Esophagus squamous epithelium (tissue), 4 donors: ENCODE results near the gene NTF4.

Experiments used
- POLR2A ChIP-seq, 4 donors: fragments of 450-650 bp; IDR thresholded peaks; one replicate each; pipeline ENCODE4 v1.6.1; 2017; ENCODE audit warnings: antibody characterized with exemption in 4 of 4, mild to moderate bottlenecking in 4 of 4, moderate library complexity in 3 of 4
- TF ChIP-seq, protein P1 (sequence below), 6 experiments: fragments of 450-650 bp in 4 of 6; fragments of 200-600 bp in 2 of 6; sonication (generic) in 2 of 6; IDR thresholded peaks; one replicate each; pipeline ENCODE4 v1.5.1; 2016 to 2019; ENCODE audit warnings: antibody characterized with exemption in 6 of 6, mild to moderate bottlenecking in 4 of 6, moderate library complexity in 4 of 6

- TF ChIP-seq POLR2A (IDR thresholded peaks at IDR 0.05), result no peak
- TF ChIP-seq, protein P1, sequence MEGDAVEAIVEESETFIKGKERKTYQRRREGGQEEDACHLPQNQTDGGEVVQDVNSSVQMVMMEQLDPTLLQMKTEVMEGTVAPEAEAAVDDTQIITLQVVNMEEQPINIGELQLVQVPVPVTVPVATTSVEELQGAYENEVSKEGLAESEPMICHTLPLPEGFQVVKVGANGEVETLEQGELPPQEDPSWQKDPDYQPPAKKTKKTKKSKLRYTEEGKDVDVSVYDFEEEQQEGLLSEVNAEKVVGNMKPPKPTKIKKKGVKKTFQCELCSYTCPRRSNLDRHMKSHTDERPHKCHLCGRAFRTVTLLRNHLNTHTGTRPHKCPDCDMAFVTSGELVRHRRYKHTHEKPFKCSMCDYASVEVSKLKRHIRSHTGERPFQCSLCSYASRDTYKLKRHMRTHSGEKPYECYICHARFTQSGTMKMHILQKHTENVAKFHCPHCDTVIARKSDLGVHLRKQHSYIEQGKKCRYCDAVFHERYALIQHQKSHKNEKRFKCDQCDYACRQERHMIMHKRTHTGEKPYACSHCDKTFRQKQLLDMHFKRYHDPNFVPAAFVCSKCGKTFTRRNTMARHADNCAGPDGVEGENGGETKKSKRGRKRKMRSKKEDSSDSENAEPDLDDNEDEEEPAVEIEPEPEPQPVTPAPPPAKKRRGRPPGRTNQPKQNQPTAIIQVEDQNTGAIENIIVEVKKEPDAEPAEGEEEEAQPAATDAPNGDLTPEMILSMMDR (IDR thresholded peaks at IDR 0.05), result no peak
These were observed 45.1 kb upstream of the NTF4 start for GRCh38 chr19:49109569-49110233.
